Retinal pigment epithelial cell (primary cell): ENCODE results near the gene FUT9.

Source experiments
- DNase-seq: peaks from one replicate; pipeline ENCODE4 v3.0.0-alpha.2; 2010; ENCODE audit warnings: low read depth
- H3K4me3 ChIP-seq: 2 replicates; pipeline ENCODE4 v1.5.1; 2011; ENCODE audit warnings: mild to moderate bottlenecking, low read length, control low read depth, moderate library complexity
- TF ChIP-seq, protein P1 (sequence below): conservative IDR thresholded peaks from 2 replicates; pipeline ENCODE4 v1.5.1; 2011; ENCODE audit warnings: low read depth, low read length, control low read depth, inconsistent platforms

The FUT9 gene

DNA sequence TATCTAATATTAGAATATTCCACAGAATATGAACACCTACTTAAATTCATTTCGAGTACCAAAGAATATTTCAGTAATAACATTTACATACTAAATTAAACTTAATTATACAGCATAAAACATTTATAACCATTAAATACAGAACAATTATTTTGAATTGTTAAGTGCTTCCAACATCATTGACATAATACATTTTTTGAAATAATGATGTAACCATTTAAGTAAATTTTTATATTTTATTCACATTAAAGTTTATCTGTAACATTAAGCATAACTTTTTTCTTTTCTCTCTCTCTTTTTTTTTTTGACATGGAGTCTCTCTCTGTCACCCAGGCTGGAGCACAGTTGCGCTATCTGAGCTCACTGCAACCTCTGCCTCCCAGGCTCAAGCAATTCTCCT, 44.5 kb downstream of the FUT9 start:
- no peak overlapping the region for H3K4me3 ChIP-seq
- TF ChIP-seq, protein P1, sequence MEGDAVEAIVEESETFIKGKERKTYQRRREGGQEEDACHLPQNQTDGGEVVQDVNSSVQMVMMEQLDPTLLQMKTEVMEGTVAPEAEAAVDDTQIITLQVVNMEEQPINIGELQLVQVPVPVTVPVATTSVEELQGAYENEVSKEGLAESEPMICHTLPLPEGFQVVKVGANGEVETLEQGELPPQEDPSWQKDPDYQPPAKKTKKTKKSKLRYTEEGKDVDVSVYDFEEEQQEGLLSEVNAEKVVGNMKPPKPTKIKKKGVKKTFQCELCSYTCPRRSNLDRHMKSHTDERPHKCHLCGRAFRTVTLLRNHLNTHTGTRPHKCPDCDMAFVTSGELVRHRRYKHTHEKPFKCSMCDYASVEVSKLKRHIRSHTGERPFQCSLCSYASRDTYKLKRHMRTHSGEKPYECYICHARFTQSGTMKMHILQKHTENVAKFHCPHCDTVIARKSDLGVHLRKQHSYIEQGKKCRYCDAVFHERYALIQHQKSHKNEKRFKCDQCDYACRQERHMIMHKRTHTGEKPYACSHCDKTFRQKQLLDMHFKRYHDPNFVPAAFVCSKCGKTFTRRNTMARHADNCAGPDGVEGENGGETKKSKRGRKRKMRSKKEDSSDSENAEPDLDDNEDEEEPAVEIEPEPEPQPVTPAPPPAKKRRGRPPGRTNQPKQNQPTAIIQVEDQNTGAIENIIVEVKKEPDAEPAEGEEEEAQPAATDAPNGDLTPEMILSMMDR = no peak
- no peak for DNase-seq

DNA sequence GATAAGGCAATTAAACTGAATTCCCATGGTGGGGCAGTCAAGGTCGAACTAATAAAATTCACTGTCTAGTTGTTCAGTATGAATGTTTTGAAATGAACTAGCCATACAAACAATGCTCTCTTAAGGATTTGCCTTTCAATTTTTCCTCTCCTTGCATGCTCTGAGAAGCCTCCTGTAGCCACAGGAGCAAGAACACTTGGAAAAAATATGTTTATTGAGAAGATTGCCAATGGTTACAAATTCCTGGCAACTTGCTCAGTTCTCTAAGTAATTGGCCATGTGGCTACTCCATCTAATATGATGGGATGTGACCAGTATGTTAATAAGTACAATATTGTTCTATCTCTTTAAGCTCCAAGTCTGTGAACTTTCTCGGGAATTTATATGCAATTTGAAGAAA, 49.4 kb downstream of the FUT9 start:
- TF ChIP-seq, protein P1 = no peak
- no peak for DNase-seq
- no peak overlapping the region for H3K4me3 ChIP-seq

DNA sequence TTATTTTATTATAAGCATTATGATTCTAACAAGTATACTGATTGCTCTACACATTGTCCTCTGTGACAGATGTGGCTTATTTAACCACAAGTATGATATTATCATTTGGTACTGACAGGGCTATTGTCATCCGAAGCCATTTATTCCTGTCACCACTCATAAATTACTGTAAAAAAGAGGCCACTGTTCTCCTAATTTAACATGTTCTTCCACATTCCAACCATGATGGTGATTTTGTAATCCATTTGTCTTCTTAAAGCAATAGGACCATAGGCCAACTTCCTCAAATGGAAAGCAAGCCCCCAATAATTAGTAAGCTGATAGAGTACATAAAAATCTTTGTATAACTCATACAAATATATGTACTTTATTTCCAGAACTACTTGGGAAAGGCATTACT, 50.6 kb downstream of the FUT9 start:
- DNase-seq = no peak
- TF ChIP-seq, protein P1 = no peak
- no peak overlapping the region for H3K4me3 ChIP-seq

DNA sequence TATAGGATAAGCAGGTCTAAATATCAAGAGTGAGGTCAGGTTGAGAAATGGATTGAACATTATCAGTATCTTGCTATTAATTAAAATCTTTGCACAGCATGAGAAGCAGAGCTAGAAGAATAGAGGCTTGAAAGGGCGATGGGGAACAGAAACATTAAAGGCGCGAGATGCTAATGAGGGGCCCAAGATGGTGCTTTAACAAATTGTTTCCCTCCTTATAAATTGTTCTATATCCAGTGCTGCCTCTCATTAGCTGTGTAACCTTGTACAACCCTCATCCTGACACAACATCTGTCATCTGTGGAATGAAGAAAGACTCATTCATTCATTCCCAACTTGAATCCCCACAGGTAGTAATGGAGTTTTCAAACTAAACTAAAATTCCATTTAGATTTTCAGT, 57.8 kb downstream of the FUT9 start:
- TF ChIP-seq, protein P1 = no peak
- H3K4me3 ChIP-seq = no peak overlapping the region
- no peak for DNase-seq

DNA sequence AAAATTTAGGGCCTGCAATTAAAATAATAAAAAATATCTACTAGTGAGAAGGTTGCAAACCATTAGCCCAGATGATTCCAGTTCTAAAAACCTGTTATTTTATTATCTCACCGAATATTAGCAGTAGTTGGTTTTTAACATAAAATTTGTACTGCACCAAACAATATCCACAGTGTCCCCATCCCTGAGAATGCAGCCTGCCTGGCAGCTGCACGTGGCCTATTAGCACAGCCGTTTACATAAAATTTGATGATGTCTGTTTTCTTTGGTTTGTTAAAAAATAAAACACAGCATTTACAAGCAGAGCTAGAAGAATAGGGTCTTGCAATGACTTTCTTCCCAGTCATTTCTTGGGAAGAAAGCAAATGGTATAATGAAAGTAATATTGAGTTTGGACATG, 58.2 kb downstream of the FUT9 start:
- no peak for DNase-seq
- TF ChIP-seq, protein P1 = no peak
- no peak overlapping the region for H3K4me3 ChIP-seq

DNA sequence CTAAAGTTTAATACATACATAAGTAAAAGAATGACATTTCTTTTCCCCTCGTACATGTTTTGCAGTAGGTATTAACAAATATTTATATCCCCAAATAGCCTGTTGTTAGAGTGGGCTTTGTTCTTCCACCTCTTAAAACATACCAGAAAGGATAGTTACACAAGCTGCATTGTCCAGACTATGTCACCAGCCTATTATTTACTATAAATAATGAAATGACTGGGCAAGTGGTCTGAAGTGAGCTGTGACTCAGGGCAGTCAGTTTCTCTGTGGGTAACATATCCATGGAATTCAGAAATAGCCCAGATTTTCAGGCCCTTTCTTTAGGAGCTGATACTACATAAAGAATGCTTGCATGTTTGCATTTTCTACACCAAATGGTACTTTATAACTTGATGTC, 60.1 kb downstream of the FUT9 start:
- H3K4me3 ChIP-seq = no peak overlapping the region
- DNase-seq = no peak
- TF ChIP-seq, protein P1 = no peak

DNA sequence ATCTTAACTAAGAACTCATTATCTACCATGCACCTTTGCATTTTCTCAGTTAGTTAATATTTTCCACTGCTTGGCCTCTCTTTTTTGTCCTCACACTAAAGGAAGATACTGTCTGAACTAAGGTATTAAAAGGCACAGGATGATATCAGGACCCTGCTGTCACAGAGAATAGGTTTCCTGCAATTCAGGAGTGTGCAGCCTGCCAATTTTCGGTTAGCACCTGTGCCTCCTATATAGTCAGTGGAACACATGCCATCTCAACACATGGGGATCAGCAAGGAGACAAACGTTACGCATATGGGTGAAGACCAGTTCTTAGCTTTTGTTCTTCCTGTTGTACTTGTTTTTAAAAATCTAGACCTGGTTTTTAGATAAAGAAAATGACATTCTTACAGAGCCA, 71.0 kb downstream of the FUT9 start:
- H3K4me3 ChIP-seq = no peak overlapping the region
- TF ChIP-seq, protein P1 = no peak
- no peak for DNase-seq
